Suppressor macrophage (primary cell): ENCODE data around the gene REEP2.

Experiments
- DNase-seq, 4 experiments: peaks; one replicate each; pipeline ENCODE4 v3.0.0-alpha.2; 2020 to 2022

Gene REEP2

GRCh38 chr5:138448481-138449398 is 9.9 kb downstream of the REEP2 start:
- no peak for DNase-seq

GRCh38 chr5:138449501-138450239 is 10.8 kb downstream of the REEP2 start:
- DNase-seq: peak; percentile 90 to 96 (median 95)

GRCh38 chr5:138450971-138451370 is 12.1 kb downstream of the REEP2 start:
- no peak for DNase-seq

DNA sequence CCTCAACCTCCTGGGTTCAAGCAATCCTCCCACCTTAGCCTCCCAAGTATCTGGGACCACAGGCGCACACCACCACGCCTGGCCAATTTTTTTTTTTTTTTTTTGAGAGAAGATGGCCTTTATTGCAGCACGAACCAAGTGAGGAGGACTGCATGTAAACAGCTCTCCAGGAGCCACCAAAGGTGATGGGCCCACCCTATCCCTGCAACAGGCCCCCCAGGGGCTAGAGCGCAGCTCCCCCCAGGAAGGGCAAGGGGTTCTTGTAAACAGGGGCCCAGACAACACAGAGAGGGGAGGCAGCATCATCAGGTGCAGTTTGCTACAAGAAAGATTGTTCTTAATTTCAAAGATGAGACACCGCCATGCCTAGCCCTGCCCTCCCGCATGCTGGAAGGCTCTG is 13.9 kb downstream of the REEP2 start:
- no peak for DNase-seq

DNA sequence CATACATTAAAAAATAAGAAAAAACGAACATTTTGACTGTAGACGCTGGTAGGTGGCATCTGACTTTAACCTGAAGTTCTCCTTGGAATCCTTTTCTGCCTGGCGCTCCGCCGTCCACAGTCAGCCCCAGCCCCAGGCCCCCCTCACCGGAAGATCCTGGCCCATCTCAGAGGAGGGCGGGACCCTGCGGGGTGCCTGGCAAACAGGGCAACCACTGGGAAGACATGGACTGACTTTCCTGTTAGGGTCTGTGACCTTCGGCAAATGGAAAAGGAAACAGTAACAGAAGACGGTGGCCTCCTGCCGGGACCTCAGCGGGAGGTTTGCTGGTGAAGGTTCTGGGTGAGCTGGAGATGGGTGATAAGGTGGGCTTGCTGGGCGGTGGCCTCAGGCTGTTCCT is 14.7 kb downstream of the REEP2 start:
- DNase-seq: no peak

- no peak for DNase-seq
These were observed 15.3 kb downstream of the REEP2 start for GRCh38 chr5:138454121-138454520.

GRCh38 chr5:138455232-138455930 is 16.5 kb downstream of the REEP2 start:
- DNase-seq: no peak

DNA sequence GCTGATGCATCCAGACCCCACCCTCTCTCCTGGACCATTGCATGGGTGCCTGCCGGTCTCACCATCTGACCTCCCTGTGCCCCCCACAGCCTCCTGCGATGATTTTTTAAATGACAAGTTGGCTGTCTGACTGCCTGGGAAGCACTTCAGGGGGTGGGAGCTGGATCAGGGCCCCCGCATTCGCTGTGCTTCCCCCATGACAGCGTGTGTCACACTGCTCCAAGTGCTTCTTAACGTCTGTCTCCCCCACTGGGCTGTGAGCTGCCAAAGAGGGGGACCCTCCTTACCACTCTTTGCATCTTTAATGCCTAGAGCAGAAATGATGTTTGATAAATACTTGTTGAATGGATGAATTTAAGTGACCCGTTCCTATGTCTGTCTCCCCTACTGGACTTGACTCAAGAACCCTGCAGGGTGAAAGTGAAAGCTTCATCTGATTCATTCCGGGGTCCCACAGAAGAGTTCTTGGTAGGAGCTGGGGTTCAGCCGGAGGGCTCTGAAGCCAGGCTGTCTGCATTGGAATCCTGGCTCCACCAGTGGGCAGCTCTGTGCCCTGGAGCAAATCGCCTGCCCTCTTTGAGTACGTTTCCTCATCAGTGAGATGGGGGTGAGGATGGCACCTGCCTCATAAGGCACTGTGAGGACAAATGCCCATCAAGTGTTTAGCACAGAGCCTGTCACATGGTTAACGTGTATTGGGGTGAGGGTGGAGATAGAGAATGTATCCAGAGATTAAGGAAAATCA is 18.8 kb downstream of the REEP2 start:
- DNase-seq: peak in 1 of 4 experiments; percentile 18

DNA sequence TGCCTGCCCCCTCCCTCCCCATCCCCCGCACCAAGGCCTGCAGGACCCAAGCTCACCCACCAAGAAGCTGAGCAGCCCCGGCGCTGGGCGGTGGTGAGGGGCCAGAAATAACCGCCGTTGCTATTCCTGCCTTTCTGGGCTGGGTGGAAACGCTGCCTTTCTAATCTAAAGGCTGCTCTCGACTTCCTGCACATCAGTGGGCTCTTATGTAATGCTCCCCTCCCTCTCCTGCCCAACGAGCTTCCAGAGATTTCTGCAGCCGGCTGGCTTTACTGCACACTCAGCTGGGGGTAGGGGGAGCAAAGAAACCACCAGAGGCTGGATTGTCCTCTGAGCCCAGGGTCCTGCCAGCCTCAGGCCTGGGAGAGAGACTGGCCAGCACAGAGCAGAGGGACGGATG is 19.5 kb downstream of the REEP2 start:
- DNase-seq: no peak

DNA sequence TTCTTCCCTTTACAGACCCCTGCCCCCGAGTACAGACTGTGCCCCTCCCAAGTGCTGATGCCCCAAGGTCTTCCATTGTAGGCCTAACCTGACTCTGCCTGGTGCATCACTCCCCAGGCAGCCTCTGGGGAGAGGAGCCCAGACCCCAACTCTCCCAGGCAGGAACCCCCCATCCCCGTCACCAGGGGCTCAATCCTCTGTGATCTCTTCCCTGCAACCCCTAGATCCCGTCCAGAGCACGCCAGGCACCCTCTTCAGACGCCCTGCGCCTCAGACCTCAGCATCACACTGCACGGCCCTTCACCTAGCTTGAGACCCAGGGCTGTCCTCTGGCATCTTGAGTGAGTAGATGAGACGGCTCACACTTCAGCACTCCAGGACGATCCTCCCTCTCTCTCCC is 20.0 kb downstream of the REEP2 start:
- no peak for DNase-seq

- peak; percentile 80 to 88 (median 84) for DNase-seq
These were observed 20.6 kb downstream of the REEP2 start for GRCh38 chr5:138459311-138459933.

DNA sequence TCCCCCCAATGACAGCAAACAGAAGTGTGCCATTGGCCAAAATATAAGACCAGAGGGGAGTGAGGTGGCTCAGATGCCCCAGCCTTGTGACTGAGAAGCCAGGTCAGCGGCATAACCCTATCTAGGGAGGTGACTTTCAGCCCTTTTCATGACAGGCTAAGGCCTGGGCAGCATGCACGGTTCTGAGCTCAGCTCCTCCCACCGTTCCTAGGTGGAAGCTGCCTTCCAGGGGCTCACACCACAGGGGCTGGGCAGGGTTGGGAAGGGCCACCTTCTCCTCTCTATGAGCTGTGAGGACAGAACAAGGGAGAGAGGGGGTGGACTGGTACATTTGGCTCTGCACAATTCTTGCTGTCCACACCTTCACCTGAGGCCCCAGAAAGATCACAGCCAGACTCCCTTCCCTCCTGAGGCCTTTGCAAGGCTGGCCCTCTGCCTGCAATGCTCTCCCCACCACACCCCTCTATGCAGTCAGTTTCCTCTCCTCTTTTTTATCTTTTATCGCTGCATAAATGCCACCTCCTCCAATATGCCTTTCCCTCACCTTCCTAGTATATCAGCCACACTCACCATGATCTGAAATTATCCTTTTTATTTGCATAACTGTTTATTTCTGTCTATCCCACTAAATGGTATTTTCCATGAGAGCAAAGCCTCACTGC is 21.3 kb downstream of the REEP2 start:
- no peak for DNase-seq

DNA sequence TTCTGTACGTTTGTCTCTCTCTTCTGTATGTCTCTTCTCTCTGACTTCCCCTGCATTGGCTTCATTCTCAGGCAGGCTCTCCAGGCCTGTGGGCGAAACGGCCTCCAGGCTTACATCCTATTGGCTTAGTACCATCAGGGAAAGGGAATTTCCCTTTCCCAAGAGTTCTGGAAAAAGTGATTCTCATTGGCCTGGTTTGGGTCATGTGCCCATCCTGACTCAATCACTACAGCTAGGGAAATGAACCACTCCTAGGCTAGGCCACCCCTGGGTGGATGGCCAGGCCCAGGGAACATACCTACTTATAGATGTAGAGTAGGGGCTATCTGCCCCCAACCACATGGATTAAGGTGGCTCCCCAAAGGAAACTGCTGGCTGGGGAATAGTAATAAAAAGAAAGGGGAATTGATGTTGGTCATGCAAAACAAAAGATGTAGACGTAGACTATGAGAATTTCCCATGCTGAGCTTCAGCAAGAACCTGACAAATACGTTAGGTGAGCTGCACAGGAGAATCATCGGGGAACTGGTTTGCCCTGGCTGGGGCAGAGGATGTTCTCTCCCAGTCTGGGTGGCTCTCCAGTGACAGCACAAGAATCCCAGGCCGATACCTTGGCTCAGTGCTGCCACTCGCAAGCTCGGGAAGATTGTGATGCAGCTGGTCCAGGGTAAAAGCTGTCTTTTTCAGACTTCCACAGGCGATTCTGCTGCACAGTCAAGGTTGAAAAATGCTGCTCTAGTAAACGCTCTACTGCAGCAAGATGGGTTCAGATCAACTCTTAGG is 22.7 kb downstream of the REEP2 start:
- peak; percentile 64 to 83 (median 72) for DNase-seq

- DNase-seq: peak in 1 of 4 experiments; percentile 35
These were observed 24.7 kb downstream of the REEP2 start for GRCh38 chr5:138463419-138464007.

GRCh38 chr5:138464008-138464387 is 25.1 kb downstream of the REEP2 start:
- DNase-seq: peak; percentile 98 to 99 (median 98)

GRCh38 chr5:138464388-138465260 is 25.8 kb downstream of the REEP2 start:
- DNase-seq: peak; percentile 98 to 99 (median 98)

GRCh38 chr5:138465261-138466124 is 26.6 kb downstream of the REEP2 start, which contains the start of gene EGR1:
EGR1 (plus strand) TSS chr5:138465479; CDS start chr5:138465762, 283 bp downstream.
- DNase-seq: peak; percentile 95 to 98 (median 97)
